Measurements from ENCODE around the gene ANO8.

DNA sequence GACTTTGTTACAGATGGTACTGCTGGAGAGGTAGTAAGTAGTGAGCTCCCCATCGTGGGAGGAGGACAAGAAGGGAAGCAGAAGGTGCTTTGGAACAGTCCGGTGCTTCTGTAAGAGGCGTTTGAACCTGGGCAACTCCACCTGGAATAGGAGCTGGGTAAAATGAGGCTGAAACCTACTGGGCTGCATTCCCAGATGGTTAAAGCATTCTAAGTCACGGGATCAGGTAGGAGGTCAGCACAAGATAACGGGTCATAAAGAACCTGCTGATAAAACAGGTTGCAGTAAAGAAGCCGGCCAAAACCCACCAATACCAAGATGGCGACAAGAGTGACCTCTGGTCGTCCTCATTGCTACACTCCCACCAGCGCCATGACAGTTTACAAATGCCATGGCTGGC lies 47.9 kb downstream of the ANO8 start:
- TF ChIP-seq, protein P1, sequence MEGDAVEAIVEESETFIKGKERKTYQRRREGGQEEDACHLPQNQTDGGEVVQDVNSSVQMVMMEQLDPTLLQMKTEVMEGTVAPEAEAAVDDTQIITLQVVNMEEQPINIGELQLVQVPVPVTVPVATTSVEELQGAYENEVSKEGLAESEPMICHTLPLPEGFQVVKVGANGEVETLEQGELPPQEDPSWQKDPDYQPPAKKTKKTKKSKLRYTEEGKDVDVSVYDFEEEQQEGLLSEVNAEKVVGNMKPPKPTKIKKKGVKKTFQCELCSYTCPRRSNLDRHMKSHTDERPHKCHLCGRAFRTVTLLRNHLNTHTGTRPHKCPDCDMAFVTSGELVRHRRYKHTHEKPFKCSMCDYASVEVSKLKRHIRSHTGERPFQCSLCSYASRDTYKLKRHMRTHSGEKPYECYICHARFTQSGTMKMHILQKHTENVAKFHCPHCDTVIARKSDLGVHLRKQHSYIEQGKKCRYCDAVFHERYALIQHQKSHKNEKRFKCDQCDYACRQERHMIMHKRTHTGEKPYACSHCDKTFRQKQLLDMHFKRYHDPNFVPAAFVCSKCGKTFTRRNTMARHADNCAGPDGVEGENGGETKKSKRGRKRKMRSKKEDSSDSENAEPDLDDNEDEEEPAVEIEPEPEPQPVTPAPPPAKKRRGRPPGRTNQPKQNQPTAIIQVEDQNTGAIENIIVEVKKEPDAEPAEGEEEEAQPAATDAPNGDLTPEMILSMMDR (conservative IDR thresholded peaks at IDR 0.05; ENCODE audit: low read depth, low read length), result no peak
- no peak for TF ChIP-seq EZH2 (IDR thresholded peaks at IDR 0.05; ENCODE audit: borderline replicate concordance, low read depth, low read length, poor library complexity, severe bottlenecking)
